Kidney epithelial cell (primary cell): Measurements from ENCODE around the gene APOB. TPM values are rescaled to one million over a fixed set of nuclear protein-coding genes. Genes with fewer than 3 reads are reported as not detected.

Experiments
- DNase-seq: peaks from one replicate; pipeline ENCODE4 v3.0.0-alpha.2; 2010; ENCODE audit warnings: low read depth
- H3K27me3 ChIP-seq: 2 replicates; pipeline ENCODE4 v1.6.0; 2011; ENCODE audit warnings: low read length; ENCODE audit not compliant: control insufficient read depth, insufficient read depth
- H3K36me3 ChIP-seq: 2 replicates; pipeline ENCODE4 v1.5.1; 2011; ENCODE audit warnings: low read length; ENCODE audit not compliant: control insufficient read depth, insufficient read depth
- H3K4me3 ChIP-seq: 2 replicates; pipeline ENCODE4 v1.5.1; 2011; ENCODE audit warnings: low read depth, mild to moderate bottlenecking, control low read depth, low read length
- CTCF ChIP-seq: IDR thresholded peaks from 2 replicates; pipeline ENCODE4 v1.5.1; 2011; ENCODE audit warnings: mild to moderate bottlenecking, moderate library complexity, low read length, control low read depth, inconsistent platforms; ENCODE audit not compliant: insufficient read depth, poor library complexity, severe bottlenecking
- total RNA-seq: library from RNA; depleted of rRNA; stranded (reverse); fragments of >200 nt; gene quantifications from 2 replicates; pipeline ENCODE4 v1.2.3, GENCODE V29; 2015

APOB gene
- total RNA-seq, 1 donor from 2014 or later = not detected

GRCh38 chr2:21009662-21010225 lies 34.1 kb downstream of the APOB start:
- TF ChIP-seq CTCF = no peak
- H3K4me3 ChIP-seq = no peak overlapping the region
- DNase-seq = no peak
- H3K27me3 ChIP-seq = no peaks in the 10 kb centered on the region
- no peaks in the 10 kb centered on the region for H3K36me3 ChIP-seq

- no peak for TF ChIP-seq CTCF
Observed at GRCh38 chr2:21008790-21009661, 34.8 kb downstream of the APOB start.

GRCh38 chr2:21008014-21008789 lies 35.7 kb downstream of the APOB start:
- H3K36me3 ChIP-seq = no peaks in the 10 kb centered on the region
- no peak overlapping the region for H3K4me3 ChIP-seq
- DNase-seq = no peak
- TF ChIP-seq CTCF = no peak
- H3K27me3 ChIP-seq = no peaks in the 10 kb centered on the region

More at GRCh38 chr2:21008790-21009661, 34.8 kb downstream of the APOB start:
- DNase-seq = no peak
- H3K36me3 ChIP-seq = no peaks in the 10 kb centered on the region
- no peak overlapping the region for H3K4me3 ChIP-seq
- no peaks in the 10 kb centered on the region for H3K27me3 ChIP-seq

- no peaks in the 10 kb centered on the region for H3K27me3 ChIP-seq
- H3K36me3 ChIP-seq = no peaks in the 10 kb centered on the region
- TF ChIP-seq CTCF = no peak
- DNase-seq = no peak
- H3K4me3 ChIP-seq = no peak overlapping the region
Observed at GRCh38 chr2:21007129-21008013, 36.5 kb downstream of the APOB start.

- Histone ChIP-seq H3K36me3 (no peaks in the 10 kb centered on the region), H3K4me3 (no peak overlapping the region), H3K27me3 (no peaks in the 10 kb centered on the region)
- TF ChIP-seq CTCF = no peak
- DNase-seq = no peak
Observed at GRCh38 chr2:21006423-21007128, 37.3 kb downstream of the APOB start.
